ENCODE results near the gene ZSWIM9.

DNA sequence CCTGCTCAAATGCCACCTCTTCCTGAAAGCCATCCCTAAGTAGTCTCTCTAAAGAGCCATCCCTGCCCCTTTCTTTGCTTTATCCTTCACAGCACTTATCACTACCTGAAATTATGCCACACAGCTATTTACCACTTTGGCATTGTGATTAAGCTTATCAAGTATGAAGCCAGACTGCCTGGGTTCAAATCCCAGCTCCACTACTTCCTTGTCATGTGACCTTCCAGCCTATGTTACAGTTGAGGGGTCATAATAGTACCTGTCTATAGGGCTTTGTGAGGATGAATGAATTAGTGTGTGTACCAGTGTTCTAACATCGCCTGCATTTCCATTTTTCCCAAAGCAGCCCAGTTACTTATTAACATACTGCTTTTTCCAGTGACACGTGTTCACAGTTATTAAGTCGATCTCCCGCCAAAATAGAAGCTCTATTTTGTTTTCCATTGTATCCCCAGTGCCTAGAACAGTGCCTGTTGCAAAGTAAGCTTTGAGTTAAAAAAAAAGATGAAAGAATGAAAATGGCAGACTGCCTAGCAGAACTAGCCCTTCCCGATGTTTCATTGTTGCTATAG lies 32.8 kb downstream of the ZSWIM9 start:
- TF ChIP-seq TAF1 (IDR thresholded peaks at IDR 0.05; ENCODE audit: borderline replicate concordance, insufficient read depth, low read length) (no peak), POLR2AphosphoS5 (IDR thresholded peaks at IDR 0.05; ENCODE audit: low read depth, low read length) (no peak), FOXP2 (optimal IDR thresholded peaks at IDR 0.05; ENCODE audit: borderline replicate concordance, extremely low read depth, extremely low read length, insufficient read depth) (no peak), SIN3A (IDR thresholded peaks at IDR 0.05; ENCODE audit: borderline replicate concordance, insufficient read depth, low read length) (no peak)
- TF ChIP-seq, protein P1, sequence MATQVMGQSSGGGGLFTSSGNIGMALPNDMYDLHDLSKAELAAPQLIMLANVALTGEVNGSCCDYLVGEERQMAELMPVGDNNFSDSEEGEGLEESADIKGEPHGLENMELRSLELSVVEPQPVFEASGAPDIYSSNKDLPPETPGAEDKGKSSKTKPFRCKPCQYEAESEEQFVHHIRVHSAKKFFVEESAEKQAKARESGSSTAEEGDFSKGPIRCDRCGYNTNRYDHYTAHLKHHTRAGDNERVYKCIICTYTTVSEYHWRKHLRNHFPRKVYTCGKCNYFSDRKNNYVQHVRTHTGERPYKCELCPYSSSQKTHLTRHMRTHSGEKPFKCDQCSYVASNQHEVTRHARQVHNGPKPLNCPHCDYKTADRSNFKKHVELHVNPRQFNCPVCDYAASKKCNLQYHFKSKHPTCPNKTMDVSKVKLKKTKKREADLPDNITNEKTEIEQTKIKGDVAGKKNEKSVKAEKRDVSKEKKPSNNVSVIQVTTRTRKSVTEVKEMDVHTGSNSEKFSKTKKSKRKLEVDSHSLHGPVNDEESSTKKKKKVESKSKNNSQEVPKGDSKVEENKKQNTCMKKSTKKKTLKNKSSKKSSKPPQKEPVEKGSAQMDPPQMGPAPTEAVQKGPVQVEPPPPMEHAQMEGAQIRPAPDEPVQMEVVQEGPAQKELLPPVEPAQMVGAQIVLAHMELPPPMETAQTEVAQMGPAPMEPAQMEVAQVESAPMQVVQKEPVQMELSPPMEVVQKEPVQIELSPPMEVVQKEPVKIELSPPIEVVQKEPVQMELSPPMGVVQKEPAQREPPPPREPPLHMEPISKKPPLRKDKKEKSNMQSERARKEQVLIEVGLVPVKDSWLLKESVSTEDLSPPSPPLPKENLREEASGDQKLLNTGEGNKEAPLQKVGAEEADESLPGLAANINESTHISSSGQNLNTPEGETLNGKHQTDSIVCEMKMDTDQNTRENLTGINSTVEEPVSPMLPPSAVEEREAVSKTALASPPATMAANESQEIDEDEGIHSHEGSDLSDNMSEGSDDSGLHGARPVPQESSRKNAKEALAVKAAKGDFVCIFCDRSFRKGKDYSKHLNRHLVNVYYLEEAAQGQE (IDR thresholded peaks at IDR 0.05; ENCODE audit: insufficient read depth in 1 of 2, low read depth in 2 of 2, low read length in 2 of 2), result no peak

Measured in PFSK-1 (cell line).